GM10847 (cell line): ENCODE data around the gene FCAMR.

Experiments used
- POLR2A ChIP-seq: IDR thresholded peaks from 2 replicates; pipeline ENCODE4 v1.6.1; 2011; ENCODE audit not compliant: insufficient read length; ENCODE audit errors: extremely low read depth

Gene FCAMR

GRCh38 chr1:206974140-206974539 lies 3.9 kb upstream of the FCAMR start:
- no peak for TF ChIP-seq POLR2A

- no peak for TF ChIP-seq POLR2A
Observed at GRCh38 chr1:206972728-206973127, 2.5 kb upstream of the FCAMR start.

DNA sequence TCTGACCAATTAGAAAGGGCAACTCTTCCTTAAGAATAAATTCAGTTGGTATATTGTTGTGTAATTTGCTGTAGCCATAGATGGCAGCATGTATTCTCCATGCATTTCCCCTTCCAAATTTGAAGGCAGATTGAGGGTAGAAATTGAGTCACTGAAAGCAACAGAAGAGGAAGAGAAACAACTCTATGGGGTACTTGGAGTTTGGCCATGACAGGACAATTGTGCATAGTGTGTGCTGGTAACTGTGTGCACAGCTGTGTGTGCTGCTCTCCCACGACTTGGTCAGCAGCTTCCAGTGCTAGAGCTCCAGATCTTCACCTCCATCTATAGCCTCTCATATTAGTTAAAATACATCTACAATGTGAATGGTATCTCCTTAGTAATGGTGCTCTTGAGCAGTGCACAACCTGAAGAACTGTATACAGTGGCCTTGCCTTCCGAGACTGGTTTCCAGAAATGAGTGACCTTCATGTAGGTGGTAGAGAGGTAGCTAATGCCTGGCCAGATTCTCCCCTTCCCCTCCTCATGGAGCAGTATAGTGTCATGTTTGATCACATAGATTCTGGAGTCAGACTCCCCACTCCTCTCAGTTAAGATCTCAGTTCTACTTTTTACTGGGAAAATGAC lies 882 bp upstream of the FCAMR start:
- no peak for TF ChIP-seq POLR2A

GRCh38 chr1:206969090-206969489 lies 1.2 kb downstream of the FCAMR start:
- no peak for TF ChIP-seq POLR2A

GRCh38 chr1:206967096-206967849 lies 3.0 kb downstream of the FCAMR start:
- no peak for TF ChIP-seq POLR2A

GRCh38 chr1:206965781-206966180 lies 4.5 kb downstream of the FCAMR start:
- TF ChIP-seq POLR2A: no peak

DNA sequence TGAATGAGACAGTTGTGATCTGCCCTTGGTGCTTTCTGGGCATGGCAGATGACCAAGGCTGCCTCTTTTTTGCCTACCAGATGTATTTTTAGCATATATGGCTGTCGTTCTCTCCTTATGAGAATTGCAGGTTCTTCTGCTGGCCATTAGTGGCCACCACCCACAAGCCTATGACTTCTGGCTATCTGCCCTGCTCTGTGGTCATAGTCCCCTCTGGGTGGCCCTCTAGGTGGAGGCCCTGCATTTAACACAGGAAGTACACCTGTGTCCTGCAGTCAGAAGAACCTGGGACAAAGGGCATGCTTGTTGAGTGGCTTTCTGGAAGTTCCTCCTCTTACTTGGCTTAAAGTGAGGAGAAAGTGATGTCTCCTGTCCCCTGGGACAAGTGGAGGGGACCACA lies 6.5 kb downstream of the FCAMR start:
- no peak for TF ChIP-seq POLR2A

DNA sequence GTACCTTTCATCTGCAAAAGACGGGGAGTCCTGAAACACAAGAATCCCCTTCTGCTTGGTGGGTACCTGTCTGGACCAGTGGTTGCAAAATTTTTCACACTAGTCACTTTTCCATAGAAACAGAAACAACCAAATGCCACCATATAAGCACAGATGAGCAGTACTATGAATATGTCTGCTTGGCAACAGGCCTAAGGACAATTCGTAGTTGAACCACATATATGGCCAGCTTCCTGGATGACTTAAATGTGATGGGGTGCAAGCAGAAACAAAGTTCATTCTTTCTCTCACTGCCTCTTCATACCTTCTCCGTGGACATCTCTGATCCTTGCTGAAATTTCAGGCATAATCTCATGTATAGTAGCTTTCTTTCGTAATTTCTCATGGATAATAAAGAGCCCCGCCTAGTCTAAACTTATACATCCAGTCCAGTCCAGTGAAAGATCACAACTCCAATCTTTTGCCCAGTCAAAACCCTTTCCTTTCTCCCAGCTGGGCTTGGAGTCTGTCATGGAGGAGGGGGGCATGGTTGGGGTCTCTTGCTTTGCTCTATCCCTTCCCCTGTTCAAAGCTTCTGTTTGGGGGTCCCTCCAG lies 7.0 kb downstream of the FCAMR start:
- no peak for TF ChIP-seq POLR2A

GRCh38 chr1:206962272-206962671 lies 8.0 kb downstream of the FCAMR start:
- no peak for TF ChIP-seq POLR2A

GRCh38 chr1:206961668-206962067 lies 8.6 kb downstream of the FCAMR start:
- no peak for TF ChIP-seq POLR2A

GRCh38 chr1:206960676-206961386 lies 9.4 kb downstream of the FCAMR start:
- TF ChIP-seq POLR2A: no peak

DNA sequence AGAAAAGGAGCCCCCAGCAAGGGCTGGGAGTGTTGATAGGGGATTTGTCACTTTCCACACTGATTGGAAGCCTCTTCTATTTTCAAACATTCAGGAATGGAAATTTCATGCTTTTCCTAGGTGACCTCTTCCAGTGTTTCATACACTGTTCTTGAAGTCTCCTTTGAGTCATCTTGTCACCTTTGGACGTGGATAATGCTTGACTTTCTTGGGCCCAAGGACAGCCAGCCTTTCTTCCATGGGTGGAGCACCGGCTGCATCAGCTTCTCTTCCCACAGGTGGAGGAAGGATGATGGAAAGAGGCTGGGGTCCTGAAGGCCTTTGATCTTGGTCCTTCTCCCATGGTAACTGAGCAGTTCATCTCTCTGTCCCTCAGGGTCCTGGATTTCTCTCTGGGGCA lies 12.1 kb downstream of the FCAMR start:
- no peak for TF ChIP-seq POLR2A

GRCh38 chr1:206957639-206958038 lies 12.6 kb downstream of the FCAMR start:
- TF ChIP-seq POLR2A: no peak

DNA sequence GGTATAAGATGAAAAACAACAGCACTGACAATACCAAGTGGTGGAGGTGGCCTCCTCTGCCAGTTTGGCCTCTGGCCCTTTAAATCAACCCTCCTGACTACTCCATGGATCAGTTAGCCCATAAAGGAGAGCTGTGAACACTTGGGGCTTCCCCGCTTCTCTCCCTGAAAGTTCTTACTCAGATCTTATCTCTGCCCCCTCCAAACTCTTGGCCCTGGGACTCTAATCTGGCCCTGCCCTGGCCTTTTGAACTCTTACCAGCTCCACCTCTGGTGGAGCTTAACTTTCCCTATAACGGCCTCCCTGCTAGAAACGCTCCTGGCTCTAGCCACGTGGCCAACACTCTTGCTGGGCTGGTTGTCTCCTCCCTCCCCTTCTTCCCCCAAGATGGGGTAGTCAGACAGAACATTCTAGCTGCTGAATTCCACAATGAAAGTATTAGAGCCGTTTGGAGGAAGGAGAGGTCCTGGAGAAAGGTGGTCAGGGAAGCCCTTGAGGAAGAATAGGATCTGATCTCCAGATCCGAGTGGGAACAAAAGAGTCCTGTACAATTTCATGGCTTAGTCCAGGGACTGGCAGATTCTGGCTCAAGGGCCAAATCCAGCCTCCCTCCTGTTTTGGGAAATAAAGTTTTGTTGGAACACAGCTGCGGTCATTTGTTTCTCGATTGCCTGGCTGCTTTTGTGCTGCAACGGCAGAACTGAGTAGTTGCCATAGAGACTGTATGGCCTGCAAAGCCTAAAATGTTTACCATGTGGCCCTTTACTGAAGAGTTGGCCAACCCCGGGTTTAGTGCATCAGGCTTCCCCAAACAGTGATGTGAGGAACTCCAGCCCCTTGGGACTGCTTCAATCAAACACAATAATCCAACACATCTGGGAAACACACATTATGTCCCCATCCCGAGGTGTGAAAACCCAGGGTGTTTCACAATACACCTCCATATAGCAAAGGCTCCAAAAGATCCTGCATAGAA lies 14.5 kb downstream of the FCAMR start:
- no peak for TF ChIP-seq POLR2A
